ENCODE data around the gene F5. TPM values are rescaled to one million over a fixed set of nuclear protein-coding genes. Genes with fewer than 3 reads are reported as not detected.

The F5 gene
- total and polyA plus RNA-seq, 10 of the 15 experiments (the other 5 are each of a cell fraction or from before 2014, with no cell fraction given), result under 0.01 to 3.8 (median 0.40) TPM

- ChIA-PET CTCF (no interaction called here), RAD21 (ENCODE audit: unreplicated experiment) (no interaction called here), SMC1A (ENCODE audit: uncharacterized antibody, unreplicated experiment) (interaction anchor here (0.8 kb wide), 1 partner anchor 13 kb away, joined by 3 read pairs; no protein-coding TSS in a partner anchor), POLR2A (no interaction called here)
- Histone ChIP-seq H3K9ac (ENCODE audit: control insufficient read depth, insufficient read depth, low read length) (no peak overlapping the region), H3K27ac (ENCODE audit: control insufficient read depth, insufficient read depth) (no peak overlapping the region), H3K27me3 (replicated peaks in 1 of 2; ENCODE audit: control insufficient read depth in 2 of 2, insufficient read depth in 2 of 2, low read length in 1 of 2) (no peaks in the 10 kb centered on the region), H3K4me2 (ENCODE audit: control insufficient read depth, insufficient read depth) (no peak overlapping the region), H4K20me1 (ENCODE audit: control insufficient read depth, insufficient read depth) (no peaks in the 10 kb centered on the region), H3K36me3 (ENCODE audit: control insufficient read depth in 2 of 2, insufficient read depth in 2 of 2, low read length in 1 of 2) (no peaks in the 10 kb centered on the region), H2AFZ (ENCODE audit: control insufficient read depth, low read depth, low read length) (no peak overlapping the region), H3K4me3 (no peak overlapping the region), H3K4me1 (ENCODE audit: control insufficient read depth, insufficient read depth, low read length) (no peaks in the 10 kb centered on the region), H3K79me2 (ENCODE audit: control insufficient read depth, insufficient read depth, low read length) (no peaks in the 10 kb centered on the region), H3K9me3 (replicated peaks; ENCODE audit: control insufficient read depth, insufficient read depth, low read length) (no peaks in the 10 kb centered on the region)
- intact Hi-C loops (cut with micrococcal nuclease; ENCODE audit: unreplicated experiment) (no loop called here), in situ Hi-C loops (cut with MboI) (no loop called here)
- no TSS peak for BruUV-seq (replicated peaks)
- ATAC-seq (no peak), DNase-seq (ENCODE audit: low read depth, low spot score) (no peak), FAIRE-seq (no peak)
- 15% methylated on average over 3 of the region's 3 CpGs for WGBS (ENCODE audit: insufficient coverage, insufficient replicate concordance, low lambda C conversion rate, missing lambda C conversion rate)
- no peak for TF ChIP-seq LARP7 (IDR thresholded peaks at IDR 0.05)
- no peak for TF ChIP-seq ZBTB33 (IDR thresholded peaks at IDR 0.05)
- no peak for TF ChIP-seq CEBPB (IDR thresholded peaks at IDR 0.05; ENCODE audit: borderline replicate concordance in 1 of 2, low read depth in 2 of 2, low read length in 2 of 2)
- TF ChIP-seq FOXM1 (IDR thresholded peaks at IDR 0.05; ENCODE audit: low read depth, low read length), result no peak
- TF ChIP-seq HDGF (IDR thresholded peaks at IDR 0.05), result no peak
- no peak for TF ChIP-seq TBL1XR1 (IDR thresholded peaks at IDR 0.05; ENCODE audit: low read depth, low read length)
- TF ChIP-seq YBX1 (IDR thresholded peaks at IDR 0.05), result no peak
- no peak for TF ChIP-seq RBBP5 (conservative IDR thresholded peaks at IDR 0.05)
- no peak for TF ChIP-seq CBX3 (IDR thresholded peaks at IDR 0.05; ENCODE audit: borderline replicate concordance, low read depth)
- no peak for TF ChIP-seq SMAD5 (IDR thresholded peaks at IDR 0.05; ENCODE audit: low read depth)
- no peak for TF ChIP-seq BACH1 (IDR thresholded peaks at IDR 0.05; ENCODE audit: borderline replicate concordance)
- no peak for TF ChIP-seq PAX5 (IDR thresholded peaks at IDR 0.05; ENCODE audit: borderline replicate concordance, low read depth, low read length)
- TF ChIP-seq DPF2 (IDR thresholded peaks at IDR 0.05), result no peak
- TF ChIP-seq FOXK2 (IDR thresholded peaks at IDR 0.05), result no peak
- no peak for TF ChIP-seq TCF7 (IDR thresholded peaks at IDR 0.05; ENCODE audit: borderline replicate concordance)
- TF ChIP-seq IKZF2 (IDR thresholded peaks at IDR 0.05), result no peak
- no peak for TF ChIP-seq BCL11A (IDR thresholded peaks at IDR 0.05; ENCODE audit: low read depth, low read length)
- TF ChIP-seq ZSCAN29 (IDR thresholded peaks at IDR 0.05), result no peak
- no peak for TF ChIP-seq CBX5 (IDR thresholded peaks at IDR 0.05; ENCODE audit: low read depth)
These were observed 47.0 kb downstream of the F5 start for GRCh38 chr1:169538998-169539871.

All from GM12878 (cell line).